IPS-20b (cell line): ENCODE results near the gene ZNF407.

Experiments used
- H3K27ac ChIP-seq: one replicate; pipeline ENCODE4 v1.5.1; 2013; ENCODE audit warnings: low read length
- H3K27me3 ChIP-seq: 2 replicates; pipeline ENCODE4 v1.6.1; 2013; ENCODE audit warnings: mild to moderate bottlenecking, low read length, inconsistent platforms; ENCODE audit not compliant: insufficient read depth
- H3K36me3 ChIP-seq: 2 replicates; pipeline ENCODE4 v1.6.1; 2013; ENCODE audit warnings: low read depth, mild to moderate bottlenecking, inconsistent platforms, low read length, moderate library complexity; ENCODE audit not compliant: insufficient read depth
- H3K4me1 ChIP-seq: 2 replicates; pipeline ENCODE4 v1.6.1; 2013; ENCODE audit warnings: mild to moderate bottlenecking, control low read depth, inconsistent platforms, low read length, moderate library complexity; ENCODE audit not compliant: insufficient read depth
- H3K4me3 ChIP-seq: 2 replicates; pipeline ENCODE4 v1.5.1; 2013; ENCODE audit warnings: mild to moderate bottlenecking, low read length, inconsistent platforms
- H3K9ac ChIP-seq: 2 replicates; pipeline ENCODE4 v1.6.1; 2013; ENCODE audit warnings: low read depth, mild to moderate bottlenecking, inconsistent platforms, low read length, moderate library complexity
- H3K9me3 ChIP-seq: 2 replicates; pipeline ENCODE4 v1.6.1; 2013; ENCODE audit warnings: mild to moderate bottlenecking, low read depth, low read length, inconsistent platforms; ENCODE audit not compliant: insufficient read depth

Gene ZNF407

DNA sequence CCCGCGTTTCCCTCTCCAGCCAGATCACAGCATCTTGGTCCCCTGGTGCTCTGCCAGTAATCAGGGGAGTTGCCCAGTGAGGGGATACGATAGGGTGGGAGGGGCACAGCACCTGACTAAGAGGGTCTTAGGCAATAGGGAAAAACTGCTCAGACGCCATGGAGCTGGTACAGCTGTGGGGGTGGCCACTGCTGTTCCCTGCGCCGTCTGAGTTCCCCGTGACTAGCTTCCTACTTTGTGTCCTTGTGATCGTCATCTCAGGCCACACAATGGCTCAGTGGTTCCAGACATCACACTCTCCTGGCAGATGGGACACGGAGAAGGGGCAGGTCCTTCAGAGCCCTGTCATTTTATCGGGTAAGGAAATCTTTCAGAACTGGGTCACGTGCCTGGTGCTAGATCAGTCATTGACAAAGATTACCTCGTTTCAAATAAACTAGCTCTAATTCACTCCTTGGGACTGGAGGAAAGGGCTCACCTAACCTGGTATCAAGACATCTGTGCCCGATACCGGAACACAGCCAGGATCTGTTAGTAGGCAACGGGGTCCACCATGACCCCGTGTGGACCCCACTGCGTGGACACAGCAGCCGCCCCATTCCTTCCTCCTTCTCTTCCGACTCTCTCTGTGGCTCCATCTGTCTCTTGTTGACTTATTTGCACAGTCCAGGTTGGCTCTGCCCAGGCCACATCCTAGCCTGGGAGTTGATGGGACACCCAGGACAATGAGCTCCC lies 509.7 kb downstream of the ZNF407 start:
- Histone ChIP-seq H3K36me3 (no peaks in the 10 kb centered on the region), H3K4me3 (no peak overlapping the region), H3K27me3 (no peaks in the 10 kb centered on the region), H3K9me3 (no peaks in the 10 kb centered on the region), H3K4me1 (no peaks in the 10 kb centered on the region), H3K27ac (no peak overlapping the region), H3K9ac (no peak overlapping the region)

- H3K4me1 ChIP-seq: no peaks in the 10 kb centered on the region
- no peak overlapping the region for H3K9ac ChIP-seq
- no peaks in the 10 kb centered on the region for H3K9me3 ChIP-seq
- no peak overlapping the region for H3K27ac ChIP-seq
- no peaks in the 10 kb centered on the region for H3K36me3 ChIP-seq
- no peak overlapping the region for H3K4me3 ChIP-seq
- no peaks in the 10 kb centered on the region for H3K27me3 ChIP-seq
Measured at GRCh38 chr18:75107931-75108276, 510.2 kb downstream of the ZNF407 start.

- Histone ChIP-seq H3K9me3 (no peaks in the 10 kb centered on the region), H3K27ac (no peak overlapping the region), H3K36me3 (no peaks in the 10 kb centered on the region), H3K4me1 (no peaks in the 10 kb centered on the region), H3K4me3 (no peak overlapping the region), H3K27me3 (no peaks in the 10 kb centered on the region), H3K9ac (no peak overlapping the region)
Measured at GRCh38 chr18:75108579-75109318, 511.1 kb downstream of the ZNF407 start.

DNA sequence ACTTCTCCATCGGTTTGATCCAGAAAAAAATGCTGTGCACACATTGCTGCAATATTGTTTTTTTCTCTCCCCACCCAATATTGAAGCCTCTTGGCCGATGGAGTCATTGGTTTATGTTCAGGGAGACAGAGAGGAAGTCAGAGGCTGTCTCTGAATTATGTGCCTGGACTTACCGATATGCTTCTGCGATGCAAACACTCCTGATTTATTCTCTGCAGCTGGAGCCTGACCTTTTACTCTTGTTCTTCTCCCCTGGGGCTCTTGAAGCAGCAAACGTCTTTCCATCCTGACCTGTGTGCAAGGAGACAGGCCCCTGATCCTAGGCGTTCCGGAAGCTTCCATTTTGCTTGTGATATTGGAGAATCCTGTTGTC lies 511.6 kb downstream of the ZNF407 start:
- no peaks in the 10 kb centered on the region for H3K27me3 ChIP-seq
- H3K36me3 ChIP-seq: no peaks in the 10 kb centered on the region
- no peak overlapping the region for H3K27ac ChIP-seq
- no peaks in the 10 kb centered on the region for H3K9me3 ChIP-seq
- H3K9ac ChIP-seq: no peak overlapping the region
- H3K4me1 ChIP-seq: no peaks in the 10 kb centered on the region
- no peak overlapping the region for H3K4me3 ChIP-seq

- no peaks in the 10 kb centered on the region for H3K27me3 ChIP-seq
- H3K4me1 ChIP-seq: no peaks in the 10 kb centered on the region
- no peaks in the 10 kb centered on the region for H3K36me3 ChIP-seq
- H3K27ac ChIP-seq: no peak overlapping the region
- no peaks in the 10 kb centered on the region for H3K9me3 ChIP-seq
- H3K9ac ChIP-seq: no peak overlapping the region
- H3K4me3 ChIP-seq: no peak overlapping the region
Measured at GRCh38 chr18:75109819-75110218, 512.1 kb downstream of the ZNF407 start.

DNA sequence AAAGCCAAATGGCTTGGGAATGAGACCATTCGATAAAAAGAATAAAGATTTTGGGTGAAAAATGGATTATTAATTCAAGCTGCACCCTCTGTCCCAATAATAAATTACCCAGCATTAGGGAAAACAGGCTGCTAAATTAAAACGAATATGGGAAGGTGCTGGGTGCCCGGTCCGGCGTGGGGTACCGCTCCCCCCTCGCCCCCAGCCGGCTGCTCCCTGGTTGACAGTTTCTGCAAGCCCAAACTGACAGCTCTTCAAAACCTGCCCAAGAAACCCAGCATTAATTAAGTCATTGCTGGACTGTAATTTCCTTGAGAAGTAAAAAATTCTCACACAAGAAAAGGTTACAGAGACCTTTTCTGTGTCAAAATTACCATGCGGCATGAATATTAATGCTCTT lies 512.6 kb downstream of the ZNF407 start:
- no peak overlapping the region for H3K4me3 ChIP-seq

GRCh38 chr18:75110846-75111415 lies 513.3 kb downstream of the ZNF407 start:
- no peaks in the 10 kb centered on the region for H3K9me3 ChIP-seq
- H3K4me1 ChIP-seq: no peaks in the 10 kb centered on the region
- no peaks in the 10 kb centered on the region for H3K36me3 ChIP-seq
- no peaks in the 10 kb centered on the region for H3K27me3 ChIP-seq
- H3K4me3 ChIP-seq: no peak overlapping the region
- H3K27ac ChIP-seq: no peak overlapping the region
- H3K9ac ChIP-seq: no peak overlapping the region

More for the DNA sequence above, 512.6 kb downstream of the ZNF407 start:
- no peak overlapping the region for H3K9ac ChIP-seq
- no peaks in the 10 kb centered on the region for H3K9me3 ChIP-seq
- H3K36me3 ChIP-seq: no peaks in the 10 kb centered on the region
- H3K27ac ChIP-seq: no peak overlapping the region
- H3K4me1 ChIP-seq: no peaks in the 10 kb centered on the region
- no peaks in the 10 kb centered on the region for H3K27me3 ChIP-seq

DNA sequence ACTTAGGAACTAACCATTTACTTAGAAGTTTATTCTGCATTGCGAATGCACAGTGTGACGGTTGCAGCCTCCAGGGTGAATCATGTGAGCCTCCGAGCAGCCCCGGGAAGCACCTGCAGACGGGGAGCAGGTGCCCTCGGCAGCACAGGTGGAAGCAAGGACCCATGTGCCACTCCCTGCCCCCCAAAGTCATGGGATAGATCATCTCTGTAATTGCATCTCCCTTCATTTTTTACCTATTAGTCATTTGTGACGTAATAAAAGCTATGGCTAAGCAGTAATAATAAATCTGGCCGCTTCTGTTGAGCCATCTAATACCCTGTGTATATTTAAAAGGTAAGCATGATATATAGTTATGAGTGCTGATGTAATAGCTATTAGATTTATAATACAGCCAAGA lies 514.1 kb downstream of the ZNF407 start:
- Histone ChIP-seq H3K9ac (no peak overlapping the region), H3K9me3 (no peaks in the 10 kb centered on the region), H3K27ac (no peak overlapping the region), H3K27me3 (no peaks in the 10 kb centered on the region), H3K4me1 (no peaks in the 10 kb centered on the region), H3K4me3 (no peak overlapping the region), H3K36me3 (no peaks in the 10 kb centered on the region)

DNA sequence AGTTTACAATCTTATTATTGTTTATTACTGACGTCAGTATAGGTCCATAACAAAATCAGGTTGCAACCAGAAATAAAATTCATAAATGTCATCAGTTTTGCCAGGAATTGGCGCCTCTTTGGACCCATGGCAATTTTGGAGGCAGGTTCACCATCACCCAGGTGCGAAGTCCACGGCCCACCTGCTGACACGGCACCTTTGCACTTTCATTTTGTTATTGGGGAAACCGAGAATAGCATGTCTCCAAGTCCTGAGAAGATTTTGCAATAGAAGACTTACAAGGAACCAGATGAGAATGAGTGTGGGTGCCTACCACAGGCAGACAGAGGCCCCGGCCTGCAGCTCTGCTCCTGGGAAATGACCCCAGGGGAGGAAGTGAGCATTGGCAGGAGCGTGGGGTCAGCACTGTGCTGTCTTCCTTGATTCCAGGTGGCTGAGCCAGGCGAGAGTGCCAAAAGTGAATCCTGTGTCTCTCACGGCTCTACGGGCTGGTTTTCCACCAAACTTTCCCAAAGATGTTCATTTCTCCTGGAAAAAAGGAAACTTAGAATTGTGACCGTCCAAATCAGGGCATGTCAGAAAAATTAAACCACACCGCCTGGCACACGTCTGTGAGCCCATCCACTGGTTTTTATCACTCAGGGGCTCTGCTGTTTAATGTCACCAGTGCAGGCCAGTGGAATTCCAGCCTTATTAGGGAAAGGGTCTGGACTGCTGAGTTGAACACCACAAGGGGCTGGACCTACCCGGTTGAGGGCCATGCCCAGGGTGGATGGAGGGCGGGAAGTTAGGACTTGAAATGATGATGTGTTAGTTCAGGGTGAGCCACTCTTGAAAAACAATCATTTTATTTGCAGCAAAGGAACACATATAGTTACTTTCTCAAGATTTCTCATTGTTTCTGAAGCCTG lies 514.8 kb downstream of the ZNF407 start:
- Histone ChIP-seq H3K27me3 (no peaks in the 10 kb centered on the region), H3K4me3 (no peak overlapping the region), H3K4me1 (no peaks in the 10 kb centered on the region), H3K9me3 (no peaks in the 10 kb centered on the region), H3K36me3 (no peaks in the 10 kb centered on the region), H3K9ac (no peak overlapping the region), H3K27ac (no peak overlapping the region)

DNA sequence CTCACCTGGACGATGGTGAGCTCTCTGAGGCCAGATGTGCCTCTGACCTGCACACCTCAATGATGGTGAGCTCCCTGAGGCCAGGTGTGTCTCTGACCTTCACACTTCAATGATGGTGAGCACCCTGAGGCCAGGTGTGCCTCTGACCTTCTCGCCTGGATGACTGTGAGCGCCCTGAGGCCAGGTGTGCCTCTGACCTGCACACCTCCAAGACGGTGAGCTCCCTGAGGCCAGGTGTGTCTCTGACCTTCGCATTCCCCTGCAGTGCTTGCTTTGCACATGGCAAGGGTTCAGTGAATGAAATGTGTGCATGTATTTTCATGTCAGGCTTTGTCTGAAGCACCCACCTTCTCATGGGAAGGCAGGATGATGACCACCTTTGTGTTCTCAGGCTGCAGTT lies 515.8 kb downstream of the ZNF407 start:
- Histone ChIP-seq H3K4me3 (no peak overlapping the region), H3K27ac (no peak overlapping the region), H3K27me3 (no peaks in the 10 kb centered on the region)

DNA sequence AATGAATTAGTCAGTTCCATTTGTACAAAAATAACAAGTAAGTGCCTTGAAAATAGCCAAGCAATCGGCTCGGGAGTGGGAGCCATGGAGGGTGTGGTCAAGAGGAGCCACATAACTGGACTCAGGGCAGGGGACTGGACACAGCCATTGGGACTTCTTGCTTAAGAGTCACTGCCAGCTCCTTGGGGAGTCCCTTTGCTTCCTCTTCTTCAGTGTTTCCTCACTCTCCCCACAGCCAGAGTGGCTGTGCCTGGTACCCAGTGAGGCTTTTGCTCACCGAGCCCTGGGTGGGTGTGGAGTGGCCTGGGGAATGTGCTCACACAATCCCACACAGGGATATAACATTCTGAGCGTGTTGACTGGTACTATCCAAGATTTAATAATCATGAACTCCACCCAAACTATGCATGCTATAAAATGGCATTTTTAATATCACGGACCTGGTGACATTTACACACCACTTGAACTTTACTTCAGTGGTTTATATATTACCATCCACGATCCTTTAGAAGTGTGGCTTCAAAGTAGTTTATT lies 516.6 kb downstream of the ZNF407 start:
- Histone ChIP-seq H3K27me3 (no peaks in the 10 kb centered on the region), H3K27ac (no peak overlapping the region), H3K9me3 (no peaks in the 10 kb centered on the region), H3K4me3 (no peak overlapping the region), H3K9ac (no peak overlapping the region), H3K36me3 (no peaks in the 10 kb centered on the region), H3K4me1 (no peaks in the 10 kb centered on the region)

More for the DNA sequence above, 515.8 kb downstream of the ZNF407 start:
- no peaks in the 10 kb centered on the region for H3K9me3 ChIP-seq
- no peak overlapping the region for H3K9ac ChIP-seq
- H3K4me1 ChIP-seq: no peaks in the 10 kb centered on the region
- no peaks in the 10 kb centered on the region for H3K36me3 ChIP-seq
